GM18505 (cell line): Measurements from ENCODE around the gene CUEDC1.

ENCODE experiments used
- ATAC-seq: cut with Tn5 transposase; IDR thresholded peaks from one replicate; pipeline ENCODE4 v1.9.1; 2021; ENCODE audit not compliant: unreplicated experiment
- POLR2A ChIP-seq: IDR thresholded peaks from 4 replicates; pipeline ENCODE4 v1.6.1; 2011; ENCODE audit warnings: borderline replicate concordance; ENCODE audit not compliant: insufficient read depth, insufficient read length; ENCODE audit errors: extremely low read depth

CUEDC1 gene

DNA sequence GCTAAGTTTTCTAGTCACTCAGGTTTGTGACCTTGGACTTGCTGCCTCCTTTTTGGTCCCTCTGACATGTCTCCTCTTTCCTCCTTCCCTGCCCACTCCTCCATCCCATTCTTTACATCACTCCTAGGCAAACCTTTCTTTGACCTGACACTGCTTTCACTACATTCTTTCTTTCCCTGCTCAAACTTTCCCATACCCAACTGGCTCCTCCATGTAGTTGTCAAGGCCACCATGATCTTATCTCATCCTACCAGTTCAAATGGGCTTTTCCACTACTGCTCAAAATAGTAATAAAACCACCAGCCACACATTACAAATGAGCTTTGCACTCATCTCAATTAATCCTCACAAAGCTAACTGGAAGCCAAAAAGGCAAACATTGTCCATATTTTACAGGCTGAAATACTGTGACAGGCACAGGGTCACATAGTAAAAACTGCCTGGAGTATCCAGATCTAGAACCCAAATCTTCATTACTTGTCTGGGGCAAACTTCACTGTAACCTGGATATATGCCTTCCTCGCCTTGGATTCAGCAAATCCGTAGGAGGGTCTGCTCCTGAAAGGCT, 119.8 kb downstream of the CUEDC1 start:
- ATAC-seq = no peak
- no peak for TF ChIP-seq POLR2A

DNA sequence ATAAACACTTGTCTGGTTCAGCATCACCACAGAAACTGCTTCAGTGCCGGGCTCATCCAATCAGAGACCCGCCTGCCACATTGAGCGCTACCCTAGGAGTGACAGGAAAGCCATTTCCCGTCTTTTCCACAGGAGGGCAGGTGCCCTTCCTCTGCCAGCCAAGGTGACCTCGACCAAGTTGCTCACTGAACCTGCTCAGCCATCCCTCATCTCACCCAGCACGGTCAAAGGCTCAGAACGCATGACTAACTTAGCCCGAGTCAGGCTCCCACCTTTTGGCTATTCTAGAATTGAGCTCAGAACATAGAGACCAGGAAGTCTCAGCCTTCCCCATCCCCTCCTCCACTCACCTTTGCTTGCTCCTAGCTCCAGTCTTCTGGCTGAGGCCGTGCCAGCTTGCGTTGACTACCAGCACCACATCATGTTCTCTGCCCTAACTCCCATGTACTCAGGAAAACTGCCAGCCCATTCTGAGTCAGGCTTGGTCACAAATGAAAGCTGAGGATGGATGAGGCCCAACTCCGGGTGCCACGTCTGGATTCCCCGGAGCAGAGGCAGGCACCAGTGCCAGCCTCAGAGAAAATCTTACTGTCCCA, 121.0 kb downstream of the CUEDC1 start:
- ATAC-seq = no peak
- TF ChIP-seq POLR2A = no peak

DNA sequence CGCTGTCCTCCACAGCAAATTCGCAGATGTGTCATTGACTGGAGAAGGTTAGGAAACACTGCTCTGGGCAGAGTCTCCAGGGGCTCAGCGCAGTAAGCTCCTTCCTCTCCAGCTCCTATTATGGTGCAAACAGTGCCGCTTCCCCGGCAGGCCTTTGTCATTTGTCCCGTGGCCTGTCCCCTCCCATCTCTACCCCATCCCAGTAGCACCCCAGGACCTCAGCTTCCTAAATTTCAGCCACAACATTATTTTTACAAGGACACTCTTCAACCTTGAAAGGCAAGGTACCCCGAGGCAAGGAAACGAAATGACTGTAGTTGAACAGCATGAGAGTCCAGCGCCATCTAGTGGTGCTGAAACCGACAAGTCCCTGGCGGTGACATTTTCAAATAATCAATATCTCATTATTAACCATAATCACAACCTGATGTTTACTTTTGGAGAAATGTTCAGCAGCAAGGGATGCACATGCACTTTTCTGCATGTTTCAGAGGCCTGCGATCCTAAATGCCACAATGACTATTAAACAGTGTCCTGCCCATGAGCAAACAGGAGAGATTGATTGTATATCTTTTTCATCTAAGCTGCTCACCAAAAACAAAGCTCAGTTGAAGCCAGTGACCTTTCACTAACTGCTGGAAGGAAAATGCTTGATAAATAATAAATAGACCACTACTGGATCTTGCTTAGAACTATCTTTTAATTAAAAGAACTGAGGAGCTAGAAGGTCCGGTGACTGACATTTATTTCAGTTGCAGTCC, 121.9 kb downstream of the CUEDC1 start:
- TF ChIP-seq POLR2A = no peak
- no peak for ATAC-seq

DNA sequence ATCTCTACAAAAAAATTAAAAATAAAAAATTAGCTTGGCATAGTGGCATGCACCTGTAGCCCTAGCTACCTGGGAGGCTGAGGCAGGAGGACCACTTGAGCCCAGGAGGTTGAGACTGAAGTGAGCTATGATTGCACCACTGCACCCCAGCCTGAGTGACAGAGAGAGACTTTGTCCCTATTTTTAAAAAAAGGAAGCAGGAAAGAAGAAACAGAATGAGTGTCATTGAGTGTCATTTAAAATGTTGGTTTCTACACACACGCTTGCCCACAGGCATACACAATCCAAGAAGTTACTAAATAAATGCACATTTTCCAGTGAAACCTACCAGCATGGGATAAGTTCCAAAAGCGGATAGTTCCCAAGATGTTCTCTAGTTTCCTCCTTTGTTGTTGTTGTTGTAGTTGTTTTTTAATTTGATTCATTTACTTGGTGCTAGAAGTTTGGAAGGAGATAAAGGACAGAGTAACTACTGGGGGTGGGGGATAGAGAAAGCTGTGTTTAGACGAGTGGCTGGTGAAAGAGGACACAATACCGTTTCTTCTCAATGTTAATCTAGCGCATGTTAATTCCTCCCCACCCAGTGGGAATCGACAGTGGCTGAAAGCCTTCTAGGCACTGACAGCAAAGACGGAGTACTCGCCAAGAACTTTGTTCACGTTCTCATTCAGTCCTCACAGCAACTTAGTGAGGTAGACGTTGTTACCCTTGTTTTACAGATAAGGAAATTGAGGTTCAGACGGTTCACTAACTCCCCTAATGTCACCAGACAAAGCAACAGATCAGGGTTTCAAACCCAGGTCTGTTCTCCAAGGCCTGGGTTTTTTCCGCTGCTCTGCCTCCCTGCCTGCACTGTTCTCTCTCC, 122.7 kb downstream of the CUEDC1 start:
- no peak for ATAC-seq
- TF ChIP-seq POLR2A = no peak

DNA sequence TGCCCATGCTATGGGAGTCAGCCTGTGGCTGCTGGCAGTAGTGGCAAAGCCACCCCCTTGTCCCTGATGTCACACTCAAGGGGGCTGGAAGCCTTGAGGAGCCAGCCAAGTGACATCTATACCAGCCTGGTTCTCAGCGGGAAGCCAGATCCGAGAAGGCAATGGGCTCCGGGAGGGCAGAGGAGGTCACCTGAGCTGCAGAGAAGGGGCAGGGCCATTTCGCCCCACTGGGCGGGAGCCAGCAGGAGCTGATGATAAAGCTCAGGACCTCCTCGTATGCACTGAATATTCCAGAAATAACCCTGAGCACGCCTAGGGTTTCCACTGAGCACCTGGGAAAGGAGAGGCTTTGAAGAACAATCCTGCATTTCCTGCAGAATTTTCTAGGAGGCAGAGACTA, 124.3 kb downstream of the CUEDC1 start:
- no peak for ATAC-seq
- TF ChIP-seq POLR2A = no peak

DNA sequence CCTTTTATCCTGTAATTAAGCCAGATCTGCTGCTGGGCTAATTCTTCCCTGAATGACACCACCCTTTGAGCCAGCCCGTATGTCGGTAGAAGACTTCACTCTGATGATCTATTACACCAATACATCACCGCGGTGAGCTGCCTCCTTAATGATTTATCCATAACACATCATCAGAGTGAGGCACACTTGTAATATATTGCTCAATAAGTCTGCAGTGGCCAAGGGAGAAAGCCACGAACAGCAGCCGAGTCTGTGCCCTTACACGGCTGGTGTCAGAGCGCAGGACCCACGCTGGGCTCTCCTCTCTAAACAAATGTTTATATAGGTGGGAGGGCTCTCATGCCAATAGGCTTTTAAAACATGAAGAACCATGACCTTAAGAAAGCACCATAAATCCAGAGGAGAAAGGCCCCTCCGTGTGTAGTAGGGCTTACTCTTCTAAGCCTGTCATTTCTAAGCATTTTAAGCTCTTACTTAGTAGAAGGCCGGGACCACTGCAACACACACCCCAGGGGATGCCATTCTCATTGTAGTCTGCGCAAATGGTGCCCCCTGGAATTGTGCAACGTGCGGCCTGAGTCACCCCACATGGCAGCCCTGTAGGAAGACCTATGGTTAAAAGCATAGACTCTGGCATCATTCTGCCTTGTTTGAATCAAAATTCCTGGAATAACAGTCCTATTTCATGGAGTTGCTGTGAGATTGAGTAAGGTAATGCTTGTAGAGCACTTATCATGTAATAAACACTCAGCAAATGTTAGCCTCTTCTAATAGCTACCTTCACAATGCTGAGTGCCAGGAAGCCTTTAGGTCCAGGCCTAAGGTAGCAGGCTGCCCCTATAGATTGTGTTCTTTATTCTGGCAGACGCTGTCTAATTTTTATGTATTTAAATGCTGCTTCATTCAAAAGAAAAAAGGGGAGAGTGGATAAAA, 131.5 kb downstream of the CUEDC1 start:
- no peak for ATAC-seq
- no peak for TF ChIP-seq POLR2A

DNA sequence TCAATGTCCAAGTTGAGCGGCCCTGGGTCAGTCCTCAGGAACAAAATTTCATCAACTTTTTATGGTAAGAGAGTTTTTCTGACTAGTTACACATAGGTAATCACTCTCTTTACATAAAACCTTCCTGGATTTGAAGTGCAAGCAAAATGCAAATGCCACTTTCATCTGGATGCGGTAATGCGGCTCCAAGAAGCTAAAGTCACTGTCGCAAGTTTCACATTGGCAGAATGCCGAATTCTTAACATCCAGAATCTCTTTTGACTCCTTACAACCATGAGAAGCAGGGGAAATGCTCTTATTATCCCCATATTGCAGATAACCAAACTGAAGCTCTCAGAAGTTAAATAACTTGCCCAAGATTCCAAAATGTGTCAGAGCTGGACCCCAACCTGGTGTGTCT, 135.3 kb downstream of the CUEDC1 start:
- ATAC-seq = no peak
- TF ChIP-seq POLR2A = no peak

DNA sequence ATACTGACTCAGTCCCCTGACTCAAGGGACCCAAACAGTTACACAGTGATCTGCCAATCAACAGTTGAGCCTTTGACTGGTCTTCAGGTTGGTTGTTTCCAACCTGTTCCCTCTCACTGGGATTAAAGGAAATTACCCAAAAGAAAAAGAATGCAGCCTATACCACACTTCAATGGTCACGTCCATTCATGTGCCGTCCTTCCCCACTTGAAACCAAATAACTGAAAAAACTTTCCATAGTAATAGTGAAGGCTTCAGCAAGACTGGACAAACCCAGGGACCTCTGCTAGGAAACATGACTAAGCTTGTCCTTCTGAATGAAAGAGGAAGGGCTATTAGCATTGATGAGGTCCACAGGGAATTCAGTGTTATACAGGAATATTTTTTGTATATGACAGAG, 135.9 kb downstream of the CUEDC1 start:
- TF ChIP-seq POLR2A = no peak
- no peak for ATAC-seq

DNA sequence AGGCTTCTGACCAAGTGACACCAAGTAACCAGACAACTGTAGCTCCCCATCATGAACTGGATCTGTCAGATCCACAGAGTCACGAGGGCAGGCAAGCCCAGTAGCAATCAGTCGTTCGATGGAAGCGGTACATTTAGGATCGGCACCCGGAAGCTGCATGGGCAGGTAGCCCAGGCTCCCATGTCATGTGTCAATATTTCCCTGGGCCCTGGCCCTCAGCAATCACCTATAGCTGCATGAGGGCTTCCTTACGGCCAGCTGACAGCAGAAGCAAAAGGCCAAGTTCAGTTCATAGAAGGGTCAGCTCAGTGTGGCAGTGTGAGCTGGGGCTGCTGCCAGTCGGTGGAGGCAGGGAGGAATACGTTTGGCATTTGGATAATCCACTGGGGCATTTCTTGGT, 137.1 kb downstream of the CUEDC1 start:
- TF ChIP-seq POLR2A = no peak
- no peak for ATAC-seq

DNA sequence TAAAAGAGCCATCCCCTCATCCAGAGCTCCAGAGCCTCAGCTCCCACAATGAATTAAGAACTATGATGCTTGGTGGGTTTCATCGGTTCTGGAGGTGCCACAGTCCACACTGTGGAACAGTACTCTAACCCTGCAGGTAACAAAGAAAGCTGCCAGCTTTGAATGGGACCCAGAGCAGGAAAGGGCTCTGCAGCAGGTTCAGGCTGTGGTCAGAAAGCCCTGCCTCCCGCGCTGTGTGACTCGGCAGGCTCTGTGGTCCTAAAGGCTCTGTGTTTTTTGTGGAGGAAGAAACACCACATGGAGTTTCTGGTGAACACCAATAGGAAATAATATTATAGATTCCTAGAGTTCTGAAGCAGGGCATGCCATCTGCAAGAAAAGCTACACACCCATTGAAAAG, 137.9 kb downstream of the CUEDC1 start:
- ATAC-seq = no peak
- TF ChIP-seq POLR2A = no peak

DNA sequence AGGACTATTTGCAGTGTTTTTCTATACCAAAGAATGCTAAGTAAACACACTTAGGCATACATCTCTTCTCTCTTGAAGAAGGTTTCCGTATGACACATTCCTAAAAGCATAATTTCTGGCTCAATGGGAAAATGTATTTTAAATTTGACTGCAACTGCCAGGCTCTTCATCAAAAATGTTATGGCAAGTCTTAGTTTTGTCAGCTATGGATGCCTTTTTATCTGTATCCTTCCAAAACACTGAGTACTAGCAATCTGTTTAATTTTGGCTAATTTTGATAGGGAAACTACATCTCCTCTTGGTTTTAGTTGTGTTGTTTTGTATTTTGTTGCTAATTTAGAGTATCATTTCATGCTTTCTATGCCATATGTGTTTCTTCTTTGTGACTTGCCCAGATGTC, 140.8 kb downstream of the CUEDC1 start:
- TF ChIP-seq POLR2A = no peak
- ATAC-seq = no peak

DNA sequence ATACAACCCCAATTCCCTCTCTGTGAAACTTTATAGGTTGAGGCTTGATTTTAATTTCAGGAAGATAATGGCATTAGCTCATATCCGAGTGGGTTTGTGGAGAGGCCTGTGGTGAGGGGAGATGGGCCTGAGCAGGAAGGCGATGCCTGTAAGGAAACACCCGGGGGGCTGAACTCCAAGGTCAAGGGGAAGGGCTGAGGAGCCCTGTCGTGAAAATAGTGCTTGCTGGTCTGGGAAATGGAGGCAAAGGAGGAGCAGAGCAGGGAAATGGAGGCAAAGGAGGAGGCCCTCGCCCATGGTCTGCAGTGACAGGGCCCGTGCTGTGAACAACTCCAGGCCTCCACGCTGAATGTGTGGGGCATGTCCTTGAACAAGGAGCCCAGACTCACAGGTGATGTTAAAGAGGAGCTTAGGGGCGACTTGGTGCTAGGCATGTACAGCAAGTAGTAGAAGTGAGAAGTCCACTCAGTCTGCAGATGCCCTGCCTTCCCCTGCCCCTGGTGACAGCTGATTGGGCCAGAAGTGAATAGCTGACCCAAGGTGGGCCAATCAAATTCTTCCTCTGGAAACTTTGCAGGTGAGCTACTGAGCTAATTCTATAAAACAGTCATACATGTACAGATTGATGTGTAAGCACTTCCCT, 143.5 kb downstream of the CUEDC1 start:
- no peak for ATAC-seq
- TF ChIP-seq POLR2A = no peak
